HepG2 (cell line): Measurements from ENCODE around the gene HOXD12. TPM values are rescaled to one million over a fixed set of nuclear protein-coding genes. Genes with fewer than 3 reads are reported as not detected.

Source experiments
- ARNT2 ChIP-seq: sonication (generic); formaldehyde crosslinking; IDR thresholded peaks from 2 replicates; pipeline ENCODE4 v1.8.0; 2022; ENCODE audit warnings: mild to moderate bottlenecking, low read depth, missing genetic modification reagents, moderate library complexity
- CC2D1A ChIP-seq: sonication (generic); formaldehyde crosslinking; IDR thresholded peaks from 2 replicates; pipeline ENCODE4 v1.8.1; 2023; ENCODE audit warnings: mild to moderate bottlenecking, missing genetic modification reagents
- DRAP1 ChIP-seq: IDR thresholded peaks from 2 replicates; pipeline ENCODE4 v1.6.1; 2016; ENCODE audit warnings: missing genetic modification reagents, missing compliant biosample characterization
- FIP1L1 ChIP-seq: fragments of 200-400 bp; formaldehyde crosslinking; IDR thresholded peaks from 2 replicates; pipeline ENCODE4 v1.6.1; 2018; ENCODE audit warnings: low read depth, mild to moderate bottlenecking, low read length, moderate library complexity, borderline replicate concordance; ENCODE audit not compliant: insufficient read depth
- HMGXB3 ChIP-seq: sonication (generic); formaldehyde crosslinking; IDR thresholded peaks from 2 replicates; pipeline ENCODE4 v1.4.0; 2020; ENCODE audit warnings: missing genetic modification reagents, borderline replicate concordance
- MAF1 ChIP-seq: sonication (generic); formaldehyde crosslinking; IDR thresholded peaks from 2 replicates; pipeline ENCODE4 v1.5.0; 2020; ENCODE audit warnings: missing genetic modification reagents, borderline replicate concordance
- MEIS1 ChIP-seq: sonication (generic); formaldehyde crosslinking; IDR thresholded peaks from 2 replicates; pipeline ENCODE4 v1.9.0; 2021; ENCODE audit warnings: mild to moderate bottlenecking, missing genetic modification reagents, moderate library complexity, borderline replicate concordance
- MNT ChIP-seq: fragments of 450-650 bp; IDR thresholded peaks from 2 replicates; pipeline ENCODE4 v1.6.1; 2016
- PRDM10 ChIP-seq: sonication (generic); formaldehyde crosslinking; IDR thresholded peaks from 2 replicates; pipeline ENCODE4 v1.4.0; 2020; ENCODE audit warnings: low read depth, missing genetic modification reagents
- SATB2 ChIP-seq: sonication (generic); formaldehyde crosslinking; IDR thresholded peaks from 2 replicates; pipeline ENCODE4 v1.5.0; 2020; ENCODE audit warnings: missing genetic modification reagents
- ZFP41 ChIP-seq: sonication (generic); formaldehyde crosslinking; IDR thresholded peaks from 2 replicates; pipeline ENCODE4 v1.4.0; 2020; ENCODE audit warnings: mild to moderate bottlenecking, missing genetic modification reagents, borderline replicate concordance
- ZNF276 ChIP-seq: sonication (generic); formaldehyde crosslinking; IDR thresholded peaks from 2 replicates; pipeline ENCODE4 v1.4.0; 2020; ENCODE audit warnings: mild to moderate bottlenecking, low read depth, missing genetic modification reagents
- polyA plus RNA-seq, 8 experiments: library from polyadenylated mRNA; depleted of rRNA in 3 of 8; stranded (reverse) in 7 of 8; unstranded in 1 of 8; fragments of >200 nt; fragmentation: Illumina TruSeq in 4 of 8; extraction: Trizol in 4 of 8; gene quantifications; 2 replicates each; pipeline versions ENCODE4 v1.2.1 to v1.2.3, GENCODE V29; 2011 to 2016; ENCODE audit warnings: low read depth in 4 of 8, missing spikeins in 1 of 8, mixed read lengths in 1 of 8; ENCODE audit not compliant: insufficient read depth in 1 of 8
- total RNA-seq, 5 experiments: library from RNA; depleted of rRNA; stranded (reverse); fragments of >200 nt; fragmentation: Illumina TruSeq; extraction: Trizol; gene quantifications; 2 replicates each; pipeline ENCODE4 v1.2.3, GENCODE V29; 2016; ENCODE audit warnings: low read depth in 1 of 5
- TF ChIP-seq, protein P1 (sequence below): sonication (generic); formaldehyde crosslinking; IDR thresholded peaks from 2 replicates; pipeline ENCODE4 v1.4.0; 2020; ENCODE audit warnings: missing genetic modification reagents

HOXD12 gene
- total and polyA plus RNA-seq, 2 of the 13 experiments (the other 11 are each of a cell fraction or from before 2014, with no cell fraction given), result not detected

- TF ChIP-seq, protein P1, sequence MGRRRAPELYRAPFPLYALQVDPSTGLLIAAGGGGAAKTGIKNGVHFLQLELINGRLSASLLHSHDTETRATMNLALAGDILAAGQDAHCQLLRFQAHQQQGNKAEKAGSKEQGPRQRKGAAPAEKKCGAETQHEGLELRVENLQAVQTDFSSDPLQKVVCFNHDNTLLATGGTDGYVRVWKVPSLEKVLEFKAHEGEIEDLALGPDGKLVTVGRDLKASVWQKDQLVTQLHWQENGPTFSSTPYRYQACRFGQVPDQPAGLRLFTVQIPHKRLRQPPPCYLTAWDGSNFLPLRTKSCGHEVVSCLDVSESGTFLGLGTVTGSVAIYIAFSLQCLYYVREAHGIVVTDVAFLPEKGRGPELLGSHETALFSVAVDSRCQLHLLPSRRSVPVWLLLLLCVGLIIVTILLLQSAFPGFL (CRISPR knock-in tag), result no peak
- peak; percentile 83; the same call in 1 of the 2 replicates for TF ChIP-seq ARNT2
- no peak for TF ChIP-seq PRDM10 (CRISPR knock-in tag)
- no peak for TF ChIP-seq MNT
- TF ChIP-seq HMGXB3 (CRISPR knock-in tag), result no peak
- no peak for TF ChIP-seq FIP1L1
- TF ChIP-seq MEIS1 (CRISPR knock-in tag), result peak; percentile 57; the same call in 1 of the 2 replicates
- TF ChIP-seq DRAP1 (CRISPR knock-in tag), result peak; percentile 23; the same call in 1 of the 2 replicates
- 0 out of 2 replicates have a peak, but pooled peaks have one; percentile 43 for TF ChIP-seq ZFP41 (CRISPR knock-in tag)
- TF ChIP-seq CC2D1A (CRISPR knock-in tag), result no peak
- no peak for TF ChIP-seq ZNF276 (CRISPR knock-in tag)
- no peak for TF ChIP-seq SATB2 (CRISPR knock-in tag)
- TF ChIP-seq MAF1 (CRISPR knock-in tag), result no peak
Observed at GRCh38 chr2:176140513-176141317, 41.1 kb downstream of the HOXD12 start (continued).
